CD14-positive monocyte (primary cell): ENCODE results near the gene SLC10A7. TPM values are rescaled to one million over a fixed set of nuclear protein-coding genes. Genes with fewer than 3 reads are reported as not detected.

Experiments
- DNase-seq, 3 donors: peaks; one replicate each; pipeline ENCODE4 v3.0.0-alpha.2; 2011 to 2022
- H2AFZ ChIP-seq: 2 replicates; pipeline ENCODE4 v1.6.0; 2012; ENCODE audit warnings: mild to moderate bottlenecking, low read depth, low read length, inconsistent platforms; ENCODE audit not compliant: insufficient read depth, poor library complexity, severe bottlenecking
- H3K27ac ChIP-seq, 2 donors: 1 replicate in 1 of 2; 2 replicates in 1 of 2; pipeline ENCODE4 v1.5.1; 2012 to 2013; ENCODE audit warnings: low read length in 2 of 2, control low read depth in 1 of 2, inconsistent platforms in 1 of 2, low read depth in 1 of 2, mild to moderate bottlenecking in 1 of 2
- H3K27me3 ChIP-seq, 2 donors: one replicate each; pipeline versions ENCODE4 v1.6.0 to v1.6.1; 2011 to 2013; ENCODE audit warnings: low read length in 2 of 2; ENCODE audit not compliant: control insufficient read depth in 2 of 2, insufficient read depth in 2 of 2
- H3K36me3 ChIP-seq, 2 donors: replicated peaks in 1 of 2; 1 replicate in 1 of 2; 2 replicates in 1 of 2; pipeline versions ENCODE4 v1.5.1 to v1.6.1; 2012 to 2013; ENCODE audit warnings: low read length in 2 of 2, control low read depth in 1 of 2, inconsistent platforms in 1 of 2, mild to moderate bottlenecking in 1 of 2; ENCODE audit not compliant: insufficient read depth in 2 of 2, control insufficient read depth in 1 of 2
- H3K4me1 ChIP-seq, 2 donors: 1 replicate in 1 of 2; 2 replicates in 1 of 2; pipeline versions ENCODE4 v1.5.1 to v1.6.1; 2012 to 2013; ENCODE audit warnings: low read length in 2 of 2, control low read depth in 1 of 2, inconsistent platforms in 1 of 2, mild to moderate bottlenecking in 1 of 2, moderate library complexity in 1 of 2; ENCODE audit not compliant: insufficient read depth in 2 of 2, control insufficient read depth in 1 of 2
- H3K4me2 ChIP-seq: replicated peaks from 2 replicates; pipeline ENCODE3; 2012; ENCODE audit warnings: low read length, moderate library complexity, mild to moderate bottlenecking; ENCODE audit not compliant: poor library complexity, severe bottlenecking; ENCODE audit errors: extremely low read depth
- H3K4me3 ChIP-seq, 3 experiments: fragments of 200-600 bp in 1 of 3; sonication (generic) in 1 of 3; replicated peaks in 1 of 3; 1 replicate in 2 of 3; 2 replicates in 1 of 3; pipeline ENCODE4 v1.5.1; 2011 to 2013; ENCODE audit warnings: low read length in 3 of 3, mild to moderate bottlenecking in 3 of 3, control low read depth in 2 of 3, low read depth in 2 of 3, inconsistent platforms in 1 of 3, moderate library complexity in 1 of 3
- H3K79me2 ChIP-seq: 2 replicates; pipeline ENCODE4 v1.6.0; 2012; ENCODE audit warnings: mild to moderate bottlenecking, control low read depth, inconsistent platforms, low read length, moderate library complexity; ENCODE audit not compliant: insufficient read depth
- H3K9ac ChIP-seq: 2 replicates; pipeline ENCODE4 v1.6.0; 2017; ENCODE audit warnings: low read length, mild to moderate bottlenecking; ENCODE audit not compliant: insufficient read depth, poor library complexity, severe bottlenecking
- H3K9me3 ChIP-seq, 2 donors: replicated peaks in 1 of 2; 1 replicate in 1 of 2; 2 replicates in 1 of 2; pipeline versions ENCODE4 v1.5.1 to v1.6.1; 2012 to 2013; ENCODE audit warnings: low read length in 2 of 2, control low read depth in 1 of 2; ENCODE audit not compliant: control insufficient read depth in 1 of 2, insufficient read depth in 1 of 2
- H4K20me1 ChIP-seq: 2 replicates; pipeline ENCODE4 v1.6.0; 2012; ENCODE audit warnings: mild to moderate bottlenecking, low read length, control low read depth, moderate library complexity; ENCODE audit not compliant: insufficient read depth
- H3K27ac Mint-ChIP-seq, 7 donors: one replicate each; pipeline ENCODE4 v1.8.0; 2020; ENCODE audit warnings: mild to moderate bottlenecking in 7 of 7, mixed read lengths in 7 of 7, moderate library complexity in 6 of 7, inconsistent platforms in 2 of 7
- H3K27me3 Mint-ChIP-seq, 3 donors: one replicate each; pipeline ENCODE4 v1.8.0; 2021 to 2022; ENCODE audit warnings: low read depth in 3 of 3, mild to moderate bottlenecking in 3 of 3, mixed read lengths in 3 of 3, moderate library complexity in 3 of 3, inconsistent platforms in 1 of 3
- H3K36me3 Mint-ChIP-seq, 2 donors: one replicate each; pipeline ENCODE4 v1.8.0; 2020; ENCODE audit warnings: mixed read lengths in 2 of 2, inconsistent platforms in 1 of 2, mild to moderate bottlenecking in 1 of 2
- H3K4me1 Mint-ChIP-seq: one replicate; pipeline ENCODE4 v1.8.0; 2020; ENCODE audit warnings: mild to moderate bottlenecking, mixed read lengths
- H3K4me3 Mint-ChIP-seq, 2 donors: one replicate each; pipeline ENCODE4 v1.8.0; 2020; ENCODE audit warnings: mild to moderate bottlenecking in 2 of 2, mixed read lengths in 2 of 2, moderate library complexity in 1 of 2
- H3K9me3 Mint-ChIP-seq, 7 donors: one replicate each; pipeline ENCODE4 v1.8.0; 2020 to 2022; ENCODE audit warnings: mixed read lengths in 7 of 7, mild to moderate bottlenecking in 6 of 7, moderate library complexity in 6 of 7, inconsistent platforms in 2 of 7
- WGBS: methylation state at CpG from one replicate; pipeline ENCODE4 v1.1.5; 2013; ENCODE audit warnings: missing lambda C conversion rate; ENCODE audit not compliant: insufficient coverage; 5-methylcytosine and 5-hydroxymethylcytosine counted together
- intact Hi-C, 2 donors: fragments of 100-400 bp; cut with micrococcal nuclease; formaldehyde crosslinking; loops; one replicate each; pipeline versions ENCODE4 v1.15.0 to v1.15.1; 2023
- polyA plus RNA-seq, 3 donors: library from polyadenylated mRNA; depleted of rRNA in 1 of 3; unstranded in 2 of 3; stranded (reverse) in 1 of 3; fragments of 300-500 nt in 2 of 3; fragments of >200 nt in 1 of 3; fragmentation: Illumina TruSeq in 2 of 3; gene quantifications; 1 replicate in 2 of 3; 2 replicates in 1 of 3; pipeline ENCODE4 v1.2.3, GENCODE V29; 2012 to 2021
- TF ChIP-seq, protein P1 (sequence below): fragments of 200-600 bp; IDR thresholded peaks from one replicate; pipeline ENCODE4 v1.8.0; 2022; ENCODE audit warnings: antibody characterized with exemption, mild to moderate bottlenecking

SLC10A7 gene
- polyA plus RNA-seq, 3 donors: 6.6 to 8.3 (median 6.8) TPM

GRCh38 chr4:146302822-146303221 is 218.9 kb downstream of the SLC10A7 start:
- no peaks in the 10 kb centered on the region for H3K4me1 ChIP-seq
- Mint-ChIP-seq H3K4me3 (no peak overlapping the region), H3K36me3 (peaks cover 4 to 8% of the 10 kb centered on the region in 2 donors), H3K27ac (no peak overlapping the region), H3K9me3 (peaks cover 0 to 2% (median 0%) of the 10 kb centered on the region in 7 donors), H3K27me3 (peaks cover 0 to 3% (median 0%) of the 10 kb centered on the region in 3 donors), H3K4me1 (no peaks in the 10 kb centered on the region)
- TF ChIP-seq, protein P1, sequence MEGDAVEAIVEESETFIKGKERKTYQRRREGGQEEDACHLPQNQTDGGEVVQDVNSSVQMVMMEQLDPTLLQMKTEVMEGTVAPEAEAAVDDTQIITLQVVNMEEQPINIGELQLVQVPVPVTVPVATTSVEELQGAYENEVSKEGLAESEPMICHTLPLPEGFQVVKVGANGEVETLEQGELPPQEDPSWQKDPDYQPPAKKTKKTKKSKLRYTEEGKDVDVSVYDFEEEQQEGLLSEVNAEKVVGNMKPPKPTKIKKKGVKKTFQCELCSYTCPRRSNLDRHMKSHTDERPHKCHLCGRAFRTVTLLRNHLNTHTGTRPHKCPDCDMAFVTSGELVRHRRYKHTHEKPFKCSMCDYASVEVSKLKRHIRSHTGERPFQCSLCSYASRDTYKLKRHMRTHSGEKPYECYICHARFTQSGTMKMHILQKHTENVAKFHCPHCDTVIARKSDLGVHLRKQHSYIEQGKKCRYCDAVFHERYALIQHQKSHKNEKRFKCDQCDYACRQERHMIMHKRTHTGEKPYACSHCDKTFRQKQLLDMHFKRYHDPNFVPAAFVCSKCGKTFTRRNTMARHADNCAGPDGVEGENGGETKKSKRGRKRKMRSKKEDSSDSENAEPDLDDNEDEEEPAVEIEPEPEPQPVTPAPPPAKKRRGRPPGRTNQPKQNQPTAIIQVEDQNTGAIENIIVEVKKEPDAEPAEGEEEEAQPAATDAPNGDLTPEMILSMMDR: no peak
- H3K27me3 ChIP-seq: no peaks in the 10 kb centered on the region
- 100% methylated on average over 1 of the region's 2 CpGs for WGBS
- no peak overlapping the region for H3K4me3 ChIP-seq
- no peak overlapping the region for H3K4me2 ChIP-seq
- intact Hi-C loops: no loop called here
- H3K27ac ChIP-seq: no peak overlapping the region
- no peaks in the 10 kb centered on the region for H3K9me3 ChIP-seq
- no peaks in the 10 kb centered on the region for H3K79me2 ChIP-seq
- H2AFZ ChIP-seq: no peak overlapping the region
- no peak overlapping the region for H3K9ac ChIP-seq
- no peaks in the 10 kb centered on the region for H4K20me1 ChIP-seq
- no peak for DNase-seq
- no peaks in the 10 kb centered on the region for H3K36me3 ChIP-seq

DNA sequence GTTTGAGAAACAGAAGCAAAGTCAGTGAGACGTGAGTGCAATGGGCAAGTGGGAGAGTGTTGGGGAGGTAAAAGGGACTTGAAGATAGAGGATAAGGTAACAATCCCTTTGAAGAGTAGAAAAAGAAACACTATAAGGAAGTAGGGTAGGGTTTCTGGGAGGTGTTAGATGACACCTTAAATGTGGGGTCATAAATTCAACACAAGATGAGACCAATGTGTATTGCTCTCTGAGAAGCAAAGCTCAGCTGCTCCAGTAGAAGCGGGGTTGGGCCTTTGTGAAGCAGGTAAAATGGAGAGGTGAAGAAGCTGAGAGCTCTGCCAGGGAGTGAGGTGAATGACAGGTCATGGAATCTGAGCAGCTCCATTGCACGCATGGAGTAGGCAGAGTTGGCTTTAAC is 222.1 kb downstream of the SLC10A7 start:
- no peak overlapping the region for H3K9ac ChIP-seq
- intact Hi-C loops: no loop called here
- no peaks in the 10 kb centered on the region for H3K9me3 ChIP-seq
- H3K27me3 ChIP-seq: no peaks in the 10 kb centered on the region
- no peaks in the 10 kb centered on the region for H3K4me1 Mint-ChIP-seq
- no peak overlapping the region for H3K27ac Mint-ChIP-seq
- H3K36me3 Mint-ChIP-seq: peaks cover 4 to 6% of the 10 kb centered on the region in 2 donors
- H3K4me3 Mint-ChIP-seq: no peak overlapping the region
- no peak overlapping the region for H2AFZ ChIP-seq
- TF ChIP-seq, protein P1: no peak
- no peaks in the 10 kb centered on the region for H3K79me2 ChIP-seq
- H3K9me3 Mint-ChIP-seq: peaks cover 0 to 2% (median 0%) of the 10 kb centered on the region in 7 donors
- H3K4me1 ChIP-seq: no peaks in the 10 kb centered on the region
- H3K4me3 ChIP-seq: no peak overlapping the region
- H3K4me2 ChIP-seq: no peak overlapping the region
- no peak for DNase-seq
- H4K20me1 ChIP-seq: no peaks in the 10 kb centered on the region
- no peak overlapping the region for H3K27ac ChIP-seq
- WGBS: 100% methylated on average over 3 of the region's 3 CpGs
- H3K36me3 ChIP-seq: no peaks in the 10 kb centered on the region
- peaks cover 0 to 3% (median 0%) of the 10 kb centered on the region in 3 donors for H3K27me3 Mint-ChIP-seq
